GM19025 (cell line): Measurements from ENCODE around the gene KCNK18.

Source experiments
- ATAC-seq: cut with Tn5 transposase; IDR thresholded peaks from one replicate; pipeline ENCODE4 v1.9.1; 2021; ENCODE audit warnings: mild to moderate bottlenecking, low read depth, moderate library complexity; ENCODE audit not compliant: unreplicated experiment

Gene KCNK18

DNA sequence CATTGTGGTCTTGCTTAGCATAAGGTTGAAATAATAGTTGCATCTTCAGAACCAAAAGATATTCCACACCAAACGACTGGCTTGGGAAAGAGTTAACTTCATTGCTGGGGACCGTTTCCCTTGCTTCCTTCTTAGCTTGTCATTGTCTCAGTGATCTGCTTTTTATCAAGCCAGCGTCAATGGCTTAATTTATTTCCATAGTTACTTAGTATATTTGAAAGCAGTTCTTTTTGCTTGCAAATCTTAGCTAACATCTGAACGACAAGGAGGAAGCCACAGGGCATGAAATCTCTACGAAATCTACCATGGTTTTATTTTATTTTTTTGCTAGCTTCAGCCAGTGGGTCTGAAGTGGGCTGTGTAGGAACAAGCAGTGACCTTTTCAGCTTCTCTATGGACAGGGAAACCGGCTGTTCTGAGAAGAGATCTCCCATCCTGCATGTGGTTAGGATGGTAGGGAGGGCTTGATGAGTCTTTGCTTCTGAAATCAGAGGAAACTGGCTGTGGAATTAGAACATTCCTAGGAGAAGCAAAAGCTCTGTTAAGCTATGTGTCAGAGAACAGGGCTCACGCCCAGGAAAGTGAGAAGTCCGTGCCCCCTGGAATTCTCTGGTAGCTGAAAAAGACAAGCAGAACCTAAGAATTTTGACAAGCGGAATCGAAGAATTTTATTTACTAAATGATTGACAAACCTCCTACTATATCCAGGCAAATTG, 51.6 kb downstream of the KCNK18 start:
- ATAC-seq = no peak

DNA sequence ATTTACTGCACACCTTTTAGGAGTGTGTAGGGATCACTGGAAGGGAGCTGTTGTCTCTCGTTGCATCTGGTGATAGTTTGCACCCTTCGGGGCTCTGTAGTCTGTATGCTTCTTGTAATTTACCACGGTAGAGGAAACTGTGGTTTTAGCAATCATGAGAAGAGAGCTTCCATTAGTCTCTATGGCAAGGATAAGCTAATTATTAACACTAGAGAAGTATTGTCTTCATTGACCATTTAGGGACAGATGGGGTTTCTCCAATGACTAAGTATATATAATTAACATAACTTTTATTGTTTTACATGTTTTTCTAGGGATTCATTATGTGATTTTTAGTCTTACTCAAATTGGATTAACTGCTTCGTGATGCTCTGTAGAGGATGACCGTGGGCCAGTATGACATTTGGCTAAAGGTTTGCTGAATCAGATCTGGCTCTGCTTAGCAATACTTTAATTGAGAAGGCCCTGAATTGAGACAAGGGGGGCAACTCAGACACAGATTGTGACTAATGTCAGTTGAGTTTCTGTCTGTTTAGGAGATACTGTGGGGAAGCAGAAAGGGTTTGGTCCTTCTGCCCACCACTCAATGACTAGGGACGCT, 52.3 kb downstream of the KCNK18 start:
- ATAC-seq = no peak

DNA sequence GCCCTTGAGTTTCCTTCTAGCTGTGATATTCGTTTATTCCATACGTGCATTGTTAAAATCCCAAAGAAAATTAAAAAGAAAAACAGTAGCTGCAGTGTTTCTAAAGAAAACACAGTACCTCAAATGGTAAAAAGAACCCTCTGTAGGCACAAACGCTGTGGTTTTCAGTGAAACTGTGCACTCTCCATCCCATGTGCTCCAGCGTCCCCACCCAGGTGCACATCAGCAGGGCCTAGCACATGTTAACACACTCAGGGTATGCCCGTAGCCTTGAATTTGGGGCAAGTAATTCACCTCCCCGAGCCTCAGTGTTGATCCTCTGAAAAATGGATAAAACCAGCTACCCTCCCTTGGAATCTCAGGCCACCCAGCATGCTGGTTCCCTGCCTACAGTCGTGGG, 53.1 kb downstream of the KCNK18 start:
- ATAC-seq = no peak

DNA sequence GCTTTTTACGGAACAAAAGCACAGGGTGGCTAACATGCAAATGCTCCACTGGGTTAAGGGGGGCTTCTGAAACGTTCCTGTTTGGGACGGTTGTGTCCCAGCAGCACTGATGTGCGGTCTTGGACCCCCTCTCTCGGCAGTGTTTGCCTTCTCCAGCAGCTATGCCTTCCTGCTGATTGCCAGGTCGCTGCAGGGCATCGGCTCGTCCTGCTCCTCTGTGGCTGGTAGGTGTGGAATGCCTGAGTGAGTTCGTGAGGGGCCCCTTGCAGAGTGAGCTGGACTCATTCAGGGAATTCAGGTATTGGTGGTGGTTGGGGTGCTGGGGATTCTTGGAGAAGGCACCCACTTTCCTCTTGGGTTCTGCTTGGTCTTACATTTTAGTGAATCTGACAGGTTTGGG, 56.6 kb downstream of the KCNK18 start:
- ATAC-seq = no peak

DNA sequence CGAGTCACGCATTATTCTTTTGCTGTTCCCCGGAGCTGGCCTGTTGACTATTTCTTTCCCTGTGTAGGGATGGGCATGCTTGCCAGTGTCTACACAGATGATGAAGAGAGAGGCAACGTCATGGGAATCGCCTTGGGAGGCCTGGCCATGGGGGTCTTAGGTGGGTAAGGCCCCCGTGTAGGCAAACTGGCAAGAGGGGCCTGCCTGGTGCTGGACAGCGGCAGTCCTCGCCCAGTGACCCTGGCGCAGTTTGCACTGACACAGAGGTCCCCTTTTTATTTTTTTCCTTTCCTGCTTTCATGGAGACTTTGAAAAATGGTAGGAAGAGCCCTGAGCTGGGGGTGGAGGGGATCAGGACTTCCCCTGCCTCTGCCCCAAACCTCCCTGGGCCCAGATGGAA, 57.0 kb downstream of the KCNK18 start:
- no peak for ATAC-seq

DNA sequence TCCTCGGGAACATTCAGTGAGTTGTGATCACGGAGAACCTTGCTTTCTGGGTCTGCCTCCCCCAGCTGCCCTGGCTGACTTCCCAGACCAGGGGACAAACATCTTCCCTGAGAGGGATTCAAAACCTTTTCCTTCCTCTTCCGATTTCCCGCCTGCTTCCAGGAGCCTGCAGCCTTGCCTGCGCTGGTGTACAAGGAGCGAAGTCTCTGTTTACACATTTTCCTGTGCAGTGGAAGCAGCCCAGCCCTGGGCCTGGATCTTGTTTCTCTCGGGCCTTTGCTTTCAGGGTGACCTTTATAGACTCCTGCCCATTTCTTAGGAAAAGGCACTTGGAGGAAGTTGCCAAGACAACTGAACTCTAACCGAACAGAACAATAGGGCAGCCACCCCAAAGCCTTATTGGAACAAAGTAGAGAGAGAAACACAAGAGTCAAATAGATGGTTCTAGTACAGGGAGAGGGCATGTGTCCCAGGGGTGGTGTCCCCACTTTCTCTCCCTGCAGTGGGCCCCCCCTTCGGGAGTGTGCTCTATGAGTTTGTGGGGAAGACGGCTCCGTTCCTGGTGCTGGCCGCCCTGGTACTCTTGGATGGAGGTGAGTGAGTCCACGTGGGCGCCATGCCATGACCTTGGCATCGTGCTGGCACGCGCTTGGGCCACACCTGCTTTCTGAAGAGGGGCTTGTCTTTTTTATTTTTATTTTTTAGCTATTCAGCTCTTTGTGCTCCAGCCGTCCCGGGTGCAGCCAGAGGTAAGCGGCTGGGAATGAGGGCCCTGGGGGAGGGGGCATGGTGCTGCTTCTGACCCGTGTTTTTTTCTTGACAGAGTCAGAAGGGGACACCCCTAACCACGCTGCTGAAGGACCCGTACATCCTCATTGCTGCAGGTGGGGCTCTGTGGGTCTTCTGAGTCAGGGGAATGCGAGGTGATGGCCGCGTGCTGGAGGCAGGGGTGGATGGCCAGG, 57.8 kb downstream of the KCNK18 start:
- ATAC-seq = no peak

DNA sequence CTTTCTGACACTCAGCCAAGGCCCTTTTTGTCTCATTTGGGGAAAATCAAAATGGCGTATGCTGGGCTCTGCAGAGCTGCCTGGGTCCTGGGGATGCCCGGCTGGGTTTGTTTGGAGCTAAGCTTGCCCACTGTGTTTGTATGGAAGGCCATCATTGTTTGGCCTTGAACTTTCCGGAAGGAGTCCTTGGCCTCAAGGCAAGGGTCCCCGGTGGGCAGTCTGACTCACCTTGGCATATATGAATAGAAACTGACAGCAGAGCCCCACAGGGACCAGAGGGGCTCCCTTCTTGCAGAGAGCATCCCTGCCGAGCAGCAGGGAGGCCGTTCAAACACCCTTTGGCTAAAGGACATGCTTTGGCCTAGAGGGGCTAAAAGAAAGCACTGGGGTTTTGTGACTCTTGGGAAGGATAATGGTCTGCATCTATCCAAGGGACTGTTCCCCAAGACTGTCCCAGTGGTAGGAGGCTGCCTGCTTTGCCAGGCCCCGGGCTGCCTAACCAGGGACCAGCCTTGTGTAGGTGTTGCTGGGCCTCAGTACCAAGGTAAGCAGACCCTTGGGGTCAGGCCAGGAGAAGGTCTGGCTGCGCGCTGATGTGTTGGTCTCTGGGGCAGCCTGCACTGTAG, 58.7 kb downstream of the KCNK18 start:
- ATAC-seq = no peak

DNA sequence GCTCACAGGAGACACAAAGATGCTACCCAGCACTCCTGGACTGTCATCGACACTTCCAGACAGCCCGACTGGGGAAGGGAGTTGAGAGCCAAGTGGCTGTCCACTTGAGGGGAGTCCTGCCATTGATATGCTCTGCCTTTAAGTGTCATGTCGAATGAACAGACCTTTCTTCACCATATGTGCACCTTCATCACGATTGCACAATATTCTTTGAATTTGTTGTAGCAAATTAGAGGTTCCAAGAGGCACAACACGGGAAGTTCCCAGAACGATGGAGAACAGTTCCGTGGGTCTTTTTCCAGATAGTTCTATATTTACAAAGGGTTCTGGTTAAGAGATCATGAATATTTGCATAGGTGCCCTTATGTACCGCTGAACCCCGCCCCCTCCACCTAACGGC, 59.6 kb downstream of the KCNK18 start:
- ATAC-seq = no peak

DNA sequence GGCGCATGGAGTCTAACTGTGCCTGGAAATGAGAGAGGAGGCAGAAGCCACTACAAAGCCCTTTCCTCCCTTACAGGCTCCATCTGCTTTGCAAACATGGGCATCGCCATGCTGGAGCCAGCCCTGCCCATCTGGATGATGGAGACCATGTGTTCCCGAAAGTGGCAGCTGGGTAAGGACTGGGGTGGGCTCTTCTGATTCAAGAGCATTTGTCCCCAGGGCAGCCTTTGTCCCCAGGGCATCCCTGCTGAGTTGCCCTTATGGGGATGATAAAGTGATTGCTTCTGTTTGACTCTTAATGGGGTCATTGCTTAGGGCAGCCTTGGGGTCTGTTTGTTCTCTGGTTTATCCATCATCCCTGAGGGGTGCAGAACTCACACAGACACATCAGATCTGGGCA, 60.4 kb downstream of the KCNK18 start:
- no peak for ATAC-seq

DNA sequence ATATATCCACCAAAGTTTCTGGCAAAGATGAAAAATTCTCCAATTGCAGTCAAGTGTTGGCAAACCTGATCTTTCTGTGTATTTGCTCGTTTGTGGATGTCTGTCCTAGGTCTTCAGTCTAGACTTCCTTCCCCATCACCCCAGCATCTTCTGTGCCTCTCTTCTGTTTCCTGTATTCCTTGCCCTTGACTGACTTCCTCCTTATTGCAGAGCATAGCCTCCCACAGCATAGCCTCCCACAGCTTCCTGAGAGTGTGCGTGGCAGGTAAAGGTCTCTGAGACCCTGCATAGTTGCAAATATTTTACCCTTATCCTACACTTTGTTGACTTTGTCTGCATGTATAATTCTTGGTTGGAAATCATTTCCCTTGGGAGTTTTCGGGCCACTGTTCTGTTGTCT, 62.0 kb downstream of the KCNK18 start:
- no peak for ATAC-seq
